ENCODE data around the gene AICDA.

DNA sequence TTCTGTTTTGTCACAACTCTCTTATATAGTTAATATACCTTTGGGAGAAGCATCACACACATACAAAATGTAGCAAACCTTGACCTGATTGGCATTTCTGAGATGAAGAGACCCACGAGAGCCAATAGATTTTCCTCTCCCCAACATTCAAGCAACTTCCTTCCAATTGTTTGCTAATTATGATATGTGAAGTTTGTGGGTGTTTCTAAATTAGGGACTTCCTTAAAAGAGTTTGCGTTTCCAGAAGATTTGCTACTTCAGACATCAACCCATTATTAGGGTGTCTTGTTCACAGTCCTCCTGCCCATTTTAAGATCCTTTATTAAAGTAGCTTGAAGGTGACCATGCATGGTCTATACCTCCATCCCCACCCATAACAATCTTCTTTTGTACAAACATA, 9.4 kb downstream of the AICDA start:
- no peak for TF ChIP-seq POLR2A (IDR thresholded peaks at IDR 0.05)
- TF ChIP-seq, protein P1, sequence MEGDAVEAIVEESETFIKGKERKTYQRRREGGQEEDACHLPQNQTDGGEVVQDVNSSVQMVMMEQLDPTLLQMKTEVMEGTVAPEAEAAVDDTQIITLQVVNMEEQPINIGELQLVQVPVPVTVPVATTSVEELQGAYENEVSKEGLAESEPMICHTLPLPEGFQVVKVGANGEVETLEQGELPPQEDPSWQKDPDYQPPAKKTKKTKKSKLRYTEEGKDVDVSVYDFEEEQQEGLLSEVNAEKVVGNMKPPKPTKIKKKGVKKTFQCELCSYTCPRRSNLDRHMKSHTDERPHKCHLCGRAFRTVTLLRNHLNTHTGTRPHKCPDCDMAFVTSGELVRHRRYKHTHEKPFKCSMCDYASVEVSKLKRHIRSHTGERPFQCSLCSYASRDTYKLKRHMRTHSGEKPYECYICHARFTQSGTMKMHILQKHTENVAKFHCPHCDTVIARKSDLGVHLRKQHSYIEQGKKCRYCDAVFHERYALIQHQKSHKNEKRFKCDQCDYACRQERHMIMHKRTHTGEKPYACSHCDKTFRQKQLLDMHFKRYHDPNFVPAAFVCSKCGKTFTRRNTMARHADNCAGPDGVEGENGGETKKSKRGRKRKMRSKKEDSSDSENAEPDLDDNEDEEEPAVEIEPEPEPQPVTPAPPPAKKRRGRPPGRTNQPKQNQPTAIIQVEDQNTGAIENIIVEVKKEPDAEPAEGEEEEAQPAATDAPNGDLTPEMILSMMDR (IDR thresholded peaks at IDR 0.05), result no peak
